ENCODE data around the gene TMEM81. TPM values are rescaled to one million over a fixed set of nuclear protein-coding genes. Genes with fewer than 3 reads are reported as not detected.

TMEM81 gene
- total RNA-seq, 1 donor from 2014 or later: 3.1 TPM

GRCh38 chr1:205041001-205041715, 43.1 kb downstream of the TMEM81 start:
- intact Hi-C loops (cut with micrococcal nuclease): no loop called here
- no peak for TF ChIP-seq CTCF (IDR thresholded peaks at IDR 0.05; ENCODE audit: borderline replicate concordance)
- peaks cover 62% of the 10 kb centered on the region for H3K27me3 ChIP-seq (ENCODE audit: low read depth)

GRCh38 chr1:205038132-205038786, 46.0 kb downstream of the TMEM81 start:
- no peak for DNase-seq
- intact Hi-C loops (cut with micrococcal nuclease): no loop called here
- Histone ChIP-seq H3K27me3 (ENCODE audit: low read depth) (peaks cover 37% of the 10 kb centered on the region), H3K36me3 (no peaks in the 10 kb centered on the region), H3K9me3 (replicated peaks) (no peaks in the 10 kb centered on the region), H3K4me1 (peaks cover 6% of the 10 kb centered on the region), H3K27ac (replicated peaks) (no peak overlapping the region), H3K4me3 (no peak overlapping the region)
- TF ChIP-seq CTCF (IDR thresholded peaks at IDR 0.05; ENCODE audit: borderline replicate concordance): no peak

More at GRCh38 chr1:205041001-205041715, 43.1 kb downstream of the TMEM81 start:
- no peaks in the 10 kb centered on the region for H3K36me3 ChIP-seq
- no peak overlapping the region for H3K27ac ChIP-seq (replicated peaks)
- DNase-seq: no peak
- H3K4me1 ChIP-seq: peaks cover 9% of the 10 kb centered on the region
- H3K4me3 ChIP-seq: no peak overlapping the region
- H3K9me3 ChIP-seq (replicated peaks): no peaks in the 10 kb centered on the region

GRCh38 chr1:205037539-205037938, 46.7 kb downstream of the TMEM81 start:
- no peak for DNase-seq

More at GRCh38 chr1:205037539-205037938, 46.7 kb downstream of the TMEM81 start:
- Histone ChIP-seq H3K27ac (replicated peaks) (no peak overlapping the region), H3K27me3 (ENCODE audit: low read depth) (peaks cover 37% of the 10 kb centered on the region), H3K9me3 (replicated peaks) (no peaks in the 10 kb centered on the region), H3K4me3 (no peak overlapping the region), H3K36me3 (no peaks in the 10 kb centered on the region), H3K4me1 (no peaks in the 10 kb centered on the region)
- intact Hi-C loops (cut with micrococcal nuclease): no loop called here
- no peak for TF ChIP-seq CTCF (IDR thresholded peaks at IDR 0.05; ENCODE audit: borderline replicate concordance)

Other genes starting within 250 kb of the TMEM81 start
- 8.2 TPM for gene NFASC, start 213.6 kb downstream of the TMEM81 start, total RNA-seq
- gene CNTN2, start 41.2 kb downstream of the TMEM81 start, total RNA-seq: 0.58 TPM
- gene RBBP5, start 37.5 kb upstream of the TMEM81 start, total RNA-seq: 10.3 TPM
- 6.3 TPM for gene DSTYK, start 127.2 kb upstream of the TMEM81 start, total RNA-seq
- 2.5 TPM for gene TMCC2, start 143.5 kb upstream of the TMEM81 start, total RNA-seq
- gene NUAK2, start 237.3 kb upstream of the TMEM81 start, total RNA-seq: 0.74 TPM

Measured in left ventricle myocardium inferior (tissue), 1 donor.